IMR-90 (cell line): ENCODE results near the gene UXS1. TPM values are rescaled to one million over a fixed set of nuclear protein-coding genes. Genes with fewer than 3 reads are reported as not detected.

Source experiments
- ATAC-seq: fragments of 200-7000 bp; cut with Tn5 transposase; 2 replicates; pipeline ENCODE4 v1.9.1; 2020; ENCODE audit warnings: low read depth, mild to moderate bottlenecking, moderate library complexity
- BruUV-seq: library from RNA; stranded (reverse); fragments of 400-500 nt; replicated peaks from 2 replicates; lab custom pipeline; 2021; lab: Mats Ljungman, UMichigan
- CTCF ChIA-PET: fragments of 300-600 bp; formaldehyde crosslinking; extraction: SDS; loops from one replicate; lab custom pipeline; 2021; ENCODE audit warnings: antibody characterized with exemption; lab: Yijun Ruan, JAX
- POLR2A ChIA-PET: fragments of 300-600 bp; sonication (Branson Sonifier 250); formaldehyde crosslinking; loops from one replicate; lab custom pipeline; 2022; ENCODE audit warnings: antibody characterized with exemption; ENCODE audit not compliant: unreplicated experiment; lab: Charles Lee
- DNase-seq: peaks from one replicate; pipeline ENCODE4 v3.0.0; 2013
- H2AFZ ChIP-seq: replicated peaks from 2 replicates; pipeline ENCODE3; 2013; ENCODE audit warnings: low read length, mild to moderate bottlenecking; ENCODE audit not compliant: poor library complexity
- H2AK5ac ChIP-seq: 2 replicates; pipeline ENCODE4 v1.6.1; 2013; ENCODE audit warnings: low read depth, low read length, inconsistent platforms
- H2AK9ac ChIP-seq: replicated peaks from 2 replicates; pipeline ENCODE3; 2013; ENCODE audit warnings: mild to moderate bottlenecking, low read depth, low read length, moderate library complexity; ENCODE audit not compliant: poor library complexity
- H2BK120ac ChIP-seq: 2 replicates; pipeline ENCODE4 v1.6.1; 2013; ENCODE audit warnings: low read depth, low read length, inconsistent platforms
- H2BK15ac ChIP-seq: 3 replicates; pipeline ENCODE4 v1.6.1; 2013; ENCODE audit warnings: low read depth, low read length, inconsistent platforms
- H2BK20ac ChIP-seq: 2 replicates; pipeline ENCODE4 v1.6.1; 2013; ENCODE audit warnings: low read depth, mild to moderate bottlenecking, inconsistent platforms, low read length, moderate library complexity
- H2BK5ac ChIP-seq: 2 replicates; pipeline ENCODE4 v1.6.1; 2013; ENCODE audit warnings: mild to moderate bottlenecking, low read depth, low read length, inconsistent platforms; ENCODE audit not compliant: poor library complexity, severe bottlenecking
- H3K14ac ChIP-seq: replicated peaks from 2 replicates; pipeline ENCODE4 v1.6.1; 2013; ENCODE audit warnings: low read depth, low read length, inconsistent platforms
- H3K18ac ChIP-seq: 2 replicates; pipeline ENCODE4 v1.6.1; 2013; ENCODE audit warnings: low read depth, low read length, control low read depth
- H3K23ac ChIP-seq: 2 replicates; pipeline ENCODE4 v1.6.1; 2013; ENCODE audit warnings: low read depth, low read length, inconsistent platforms
- H3K27ac ChIP-seq: 2 replicates; pipeline ENCODE4 v1.5.1; 2013; ENCODE audit warnings: mild to moderate bottlenecking, control low read depth, low read length; ENCODE audit not compliant: insufficient read depth
- H3K27me3 ChIP-seq: 2 replicates; pipeline ENCODE4 v1.6.1; 2013; ENCODE audit warnings: low read length; ENCODE audit not compliant: control insufficient read depth, insufficient read depth
- H3K36me3 ChIP-seq: 2 replicates; pipeline ENCODE4 v1.6.1; 2013; ENCODE audit warnings: low read length, mixed read lengths; ENCODE audit not compliant: control insufficient read depth, insufficient read depth
- H3K4ac ChIP-seq: 2 replicates; pipeline ENCODE4 v1.6.1; 2013; ENCODE audit warnings: low read depth, low read length, inconsistent platforms
- H3K4me1 ChIP-seq: 2 replicates; pipeline ENCODE4 v1.6.1; 2013; ENCODE audit warnings: low read length, mixed read lengths; ENCODE audit not compliant: control insufficient read depth, insufficient read depth
- H3K4me2 ChIP-seq: 2 replicates; pipeline ENCODE4 v1.6.1; 2013; ENCODE audit warnings: low read depth, mild to moderate bottlenecking, control low read depth, low read length, moderate library complexity
- H3K4me3 ChIP-seq: 2 replicates; pipeline ENCODE4 v1.5.1; 2013; ENCODE audit warnings: low read depth, mild to moderate bottlenecking, control low read depth, low read length, moderate library complexity; ENCODE audit not compliant: insufficient read depth
- H3K56ac ChIP-seq: 2 replicates; pipeline ENCODE4 v1.6.1; 2013; ENCODE audit warnings: low read length, inconsistent platforms; ENCODE audit not compliant: insufficient read depth; ENCODE audit errors: extremely low read depth
- H3K79me1 ChIP-seq, 2 experiments: 2 replicates each; pipeline ENCODE4 v1.6.1; 2013; ENCODE audit warnings: low read length in 2 of 2, inconsistent platforms in 1 of 2, low read depth in 1 of 2
- H3K9ac ChIP-seq: 2 replicates; pipeline ENCODE4 v1.6.1; 2013; ENCODE audit warnings: low read depth, low read length, control low read depth
- H3K9me1 ChIP-seq: 2 replicates; pipeline ENCODE4 v1.6.1; 2013; ENCODE audit warnings: low read length, inconsistent platforms; ENCODE audit not compliant: insufficient read depth
- H3K9me3 ChIP-seq: 2 replicates; pipeline ENCODE4 v1.6.1; 2013; ENCODE audit warnings: low read length; ENCODE audit not compliant: control insufficient read depth, insufficient read depth
- H4K20me1 ChIP-seq: 2 replicates; pipeline ENCODE4 v1.6.1; 2013; ENCODE audit warnings: low read length, inconsistent platforms; ENCODE audit not compliant: insufficient read depth
- H4K5ac ChIP-seq: 2 replicates; pipeline ENCODE4 v1.6.1; 2013; ENCODE audit warnings: mild to moderate bottlenecking, low read depth, low read length, control low read depth
- H4K8ac ChIP-seq, 2 experiments: 2 replicates each; pipeline ENCODE4 v1.6.1; 2013; ENCODE audit warnings: low read depth in 2 of 2, low read length in 2 of 2, control low read depth in 1 of 2, inconsistent platforms in 1 of 2
- H4K91ac ChIP-seq: 2 replicates; pipeline ENCODE4 v1.6.1; 2013; ENCODE audit warnings: low read depth, low read length, inconsistent platforms; ENCODE audit not compliant: insufficient read depth
- CEBPB ChIP-seq: IDR thresholded peaks from 2 replicates; pipeline ENCODE4 v1.6.1; 2012; ENCODE audit warnings: low read depth, low read length, improper control_type of control experiment
- CTCF ChIP-seq: conservative IDR thresholded peaks from 2 replicates; pipeline ENCODE4 v1.5.1; 2012; ENCODE audit warnings: mild to moderate bottlenecking, low read depth, low read length, improper control_type of control experiment
- MAFK ChIP-seq: IDR thresholded peaks from 2 replicates; pipeline ENCODE4 v1.6.1; 2012; ENCODE audit warnings: low read depth, low read length, improper control_type of control experiment
- POLR2A ChIP-seq: IDR thresholded peaks from 2 replicates; pipeline ENCODE4 v1.6.1; 2012; ENCODE audit warnings: mild to moderate bottlenecking, low read depth, low read length
- RCOR1 ChIP-seq: IDR thresholded peaks from 2 replicates; pipeline ENCODE4 v1.6.1; 2012; ENCODE audit warnings: mild to moderate bottlenecking, low read length, improper control_type of control experiment; ENCODE audit not compliant: insufficient replicate concordance
- RFX5 ChIP-seq: IDR thresholded peaks from 2 replicates; pipeline ENCODE4 v1.8.0; 2012; ENCODE audit warnings: low read depth, mild to moderate bottlenecking, low read length, moderate library complexity
- WGBS, 2 experiments: methylation state at CpG; one replicate each; pipeline versions ENCODE4 v1.1.5 to v1.1.7; 2013; ENCODE audit warnings: missing lambda C conversion rate in 2 of 2; ENCODE audit not compliant: insufficient read length in 1 of 2; ENCODE audit errors: extremely low coverage in 2 of 2; 5-methylcytosine and 5-hydroxymethylcytosine counted together
- dilution Hi-C: fragments of 300-500 bp; cut with HindIII; formaldehyde crosslinking; loops from one replicate; pipeline ENCODE4 v1.14.3; 2018; ENCODE audit warnings: low sequenced_read_pairs; ENCODE audit not compliant: unreplicated experiment
- in situ Hi-C: fragments of 300-500 bp; cut with MboI; formaldehyde crosslinking; loops from 3 replicates; pipeline ENCODE4 v1.14.3; 2019; ENCODE audit warnings: low sequenced_read_pairs, inconsistent platforms, mixed read lengths
- intact Hi-C: fragments of 100-400 bp; cut with micrococcal nuclease; formaldehyde crosslinking; loops from 2 replicates; pipeline ENCODE4 v1.10.0; 2022
- polyA plus RNA-seq, 3 experiments: library from polyadenylated mRNA; depleted of rRNA; stranded (reverse); fragments of >200 nt; gene quantifications; 2 replicates each; pipeline ENCODE4 v1.2.3, GENCODE V29; 2012; ENCODE audit warnings: low replicate concordance in 1 of 3
- total RNA-seq: library from RNA; depleted of rRNA; stranded (reverse); fragments of >200 nt; gene quantifications from 2 replicates; pipeline ENCODE4 v1.2.3, GENCODE V29; 2012

Gene UXS1
- total and polyA plus RNA-seq, 2 of the 4 experiments (the other 2 are of a cell fraction), result 33.7 to 54.3 TPM

GRCh38 chr2:106180602-106181001, 13.5 kb downstream of the UXS1 start:
- no CpG with 5 or more reads among the region's 5 CpGs for WGBS, 2 experiments

More at GRCh38 chr2:106180602-106181001, 13.5 kb downstream of the UXS1 start:
- peaks cover 26% of the 10 kb centered on the region for H4K20me1 ChIP-seq
- H2BK20ac ChIP-seq, result no peak overlapping the region
- no peak overlapping the region for H3K9ac ChIP-seq
- H3K14ac ChIP-seq, result no peak overlapping the region
- H3K79me1 ChIP-seq, result peaks cover 14 to 39% of the 10 kb centered on the region in 2 experiments; a peak in 3 of 4 replicates
- H3K27ac ChIP-seq, result no peak overlapping the region
- H3K9me1 ChIP-seq, result peaks cover 3% of the 10 kb centered on the region; the same call in 1 of the 2 replicates
- CTCF ChIA-PET, result no interaction called here
- H3K4ac ChIP-seq, result no peak overlapping the region
- H2AK5ac ChIP-seq, result no peak overlapping the region
- DNase-seq (no peak), ATAC-seq (no peak)
- no peak overlapping the region for H3K56ac ChIP-seq
- H2AFZ ChIP-seq, result no peak overlapping the region
- no peak overlapping the region for H2BK120ac ChIP-seq
- no peak overlapping the region for H3K4me2 ChIP-seq
- in situ Hi-C loops, result no loop called here
- POLR2A ChIA-PET, result no interaction called here
- H2BK5ac ChIP-seq, result no peak overlapping the region
- no peak overlapping the region for H3K23ac ChIP-seq
- H3K4me3 ChIP-seq, result no peak overlapping the region
- no TSS peak for BruUV-seq
- no peaks in the 10 kb centered on the region for H3K9me3 ChIP-seq
- no peak overlapping the region for H4K8ac ChIP-seq
- TF ChIP-seq POLR2A (no peak), CEBPB (no peak), RFX5 (no peak), CTCF (no peak), RCOR1 (no peak), MAFK (no peak)
- no peak overlapping the region for H2AK9ac ChIP-seq
- intact Hi-C loops, result no loop called here
- no peak overlapping the region for H2BK15ac ChIP-seq
- no peak overlapping the region for H3K18ac ChIP-seq
- H3K36me3 ChIP-seq, result no peaks in the 10 kb centered on the region
- no peaks in the 10 kb centered on the region for H3K27me3 ChIP-seq
- no peak overlapping the region for H4K91ac ChIP-seq
- peaks cover 5% of the 10 kb centered on the region for H3K4me1 ChIP-seq
- H4K5ac ChIP-seq, result no peak overlapping the region
- dilution Hi-C loops, result no loop called here
